GM21619 (cell line): ENCODE measurements around the gene TCF7L2.
A peak's percentile ranks its signal among the peaks of the same experiment; 100 is the strongest.

Experiments used
- ATAC-seq: cut with Tn5 transposase; IDR thresholded peaks from one replicate; pipeline ENCODE4 v1.9.1; 2021; ENCODE audit not compliant: unreplicated experiment

The TCF7L2 gene

DNA sequence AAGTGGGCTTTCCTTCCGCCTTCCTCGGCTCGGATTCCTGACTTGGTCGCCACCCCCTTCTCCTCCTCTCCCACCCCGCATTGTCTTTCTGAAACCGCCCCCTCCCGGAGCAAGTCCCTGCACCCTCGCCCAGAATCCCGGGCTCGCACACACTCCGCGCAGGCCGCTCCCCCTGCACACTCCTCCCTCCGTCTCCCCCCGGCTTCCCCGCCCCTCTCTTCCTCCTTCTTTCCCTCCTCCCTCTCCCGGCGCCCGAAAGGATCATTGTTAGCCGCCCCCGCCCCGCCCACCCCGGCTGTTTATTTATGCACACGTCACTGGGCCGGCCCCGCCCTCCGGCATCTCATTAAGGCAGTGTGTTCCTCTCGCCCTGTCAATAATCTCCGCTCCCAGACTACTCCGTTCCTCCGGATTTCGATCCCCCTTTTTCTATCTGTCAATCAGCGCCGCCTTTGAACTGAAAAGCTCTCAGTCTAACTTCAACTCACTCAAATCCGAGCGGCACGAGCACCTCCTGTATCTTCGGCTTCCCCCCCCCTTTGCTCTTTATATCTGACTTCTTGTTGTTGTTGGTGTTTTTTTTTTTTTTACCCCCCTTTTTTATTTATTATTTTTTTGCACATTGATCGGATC lies at the start of gene TCF7L2:
TSS of gene TCF7L2 (plus strand) at position 373 of the 633 bp plus-strand sequence. CDS start 510 bp downstream, outside the sequence.
- peak; percentile 42 for ATAC-seq

DNA sequence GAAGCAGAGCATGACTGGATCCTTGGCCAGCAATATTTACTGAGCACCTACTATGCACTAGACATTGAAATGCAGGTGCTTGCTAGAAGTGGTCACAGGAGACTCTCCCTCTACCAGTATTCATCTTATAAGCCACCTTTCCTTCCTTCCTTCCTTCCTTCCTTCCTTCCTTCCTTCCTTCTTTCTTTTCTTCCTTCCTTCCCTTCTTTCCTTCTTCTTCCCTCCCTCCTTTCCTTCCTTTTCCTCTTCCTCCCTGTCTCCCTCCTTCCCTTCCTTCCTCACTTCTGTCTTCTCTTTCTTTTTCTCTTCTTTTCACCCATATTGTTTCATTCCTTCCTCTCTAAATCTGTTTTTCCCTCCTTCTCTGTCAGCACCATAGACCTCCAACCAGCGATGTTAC lies 47.3 kb upstream of the TCF7L2 start:
- ATAC-seq = no peak

DNA sequence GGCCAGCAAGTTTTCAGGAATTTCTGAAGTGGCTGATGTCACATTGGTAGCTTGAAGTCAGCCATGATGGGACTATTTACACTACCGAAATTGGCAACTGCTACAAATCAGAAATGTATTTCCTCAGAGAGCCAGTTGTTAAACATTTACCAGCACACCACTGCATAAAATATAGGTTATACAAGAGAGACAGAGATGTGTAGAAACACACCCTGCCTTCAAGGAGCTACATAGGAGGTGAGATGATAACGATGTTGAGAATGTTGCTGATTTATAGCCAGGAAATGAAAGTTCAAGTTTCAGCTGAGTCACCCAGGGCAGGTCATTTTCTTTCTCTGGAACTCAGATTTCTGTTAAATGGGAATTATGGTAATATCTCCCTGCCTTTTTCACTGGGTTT lies 46.0 kb upstream of the TCF7L2 start:
- ATAC-seq = no peak

DNA sequence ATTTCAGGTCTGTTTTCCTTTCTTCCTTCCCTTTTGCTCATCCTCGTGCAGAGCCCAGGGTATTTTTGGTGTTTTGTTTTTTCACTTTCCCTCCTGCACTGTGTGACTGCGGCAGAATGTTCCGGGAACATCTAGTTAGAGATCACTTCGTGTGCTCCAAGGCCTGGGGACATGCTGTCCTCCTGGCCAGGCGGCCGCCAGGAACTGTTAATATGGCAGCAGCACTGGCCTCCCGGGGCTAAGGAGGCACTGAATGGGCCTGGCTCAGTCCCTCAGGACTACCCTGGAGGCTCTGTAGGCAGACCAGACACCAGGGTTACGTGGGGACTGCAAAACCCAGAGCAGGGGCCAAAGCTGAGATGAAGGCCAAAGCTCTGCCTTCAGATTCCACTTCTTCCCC lies 43.1 kb upstream of the TCF7L2 start:
- ATAC-seq = no peak

DNA sequence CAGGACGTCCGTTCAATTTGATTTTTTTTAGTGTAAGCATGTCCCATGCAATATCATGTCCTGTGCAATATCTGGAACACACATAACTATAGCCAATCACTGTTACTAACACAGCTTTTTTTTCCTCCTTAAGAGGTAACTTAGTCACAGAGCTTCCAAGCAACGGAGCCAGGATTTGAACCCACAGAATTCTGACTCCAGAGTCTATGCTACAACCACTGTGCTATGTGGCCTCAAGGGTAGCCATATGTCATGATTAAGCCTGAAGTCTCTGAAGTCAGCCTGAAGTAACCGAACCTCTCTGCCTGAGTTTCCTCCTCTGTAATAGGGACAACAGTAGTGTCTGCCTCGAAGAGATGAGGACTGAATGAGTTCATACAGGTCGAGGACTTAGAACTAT lies 42.2 kb upstream of the TCF7L2 start:
- no peak for ATAC-seq

DNA sequence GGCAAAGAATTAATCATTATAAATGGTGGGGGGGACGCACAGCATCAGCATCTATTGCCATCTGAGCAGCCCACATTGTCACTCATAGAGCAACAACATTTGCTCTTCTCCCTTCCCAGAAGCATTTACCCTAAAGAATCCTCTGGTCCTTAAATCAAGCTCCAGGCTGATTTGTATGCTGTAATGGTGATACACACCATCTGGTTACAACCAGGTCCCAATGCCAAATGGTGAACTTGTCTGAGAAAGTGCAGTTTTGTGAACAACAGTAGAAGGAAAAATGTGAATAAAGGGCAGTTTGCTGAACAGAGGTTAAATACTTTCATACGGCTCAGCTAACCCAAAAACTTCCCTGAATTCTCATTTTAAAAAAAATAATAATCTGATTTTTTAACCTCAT lies 38.8 kb upstream of the TCF7L2 start:
- ATAC-seq = no peak

DNA sequence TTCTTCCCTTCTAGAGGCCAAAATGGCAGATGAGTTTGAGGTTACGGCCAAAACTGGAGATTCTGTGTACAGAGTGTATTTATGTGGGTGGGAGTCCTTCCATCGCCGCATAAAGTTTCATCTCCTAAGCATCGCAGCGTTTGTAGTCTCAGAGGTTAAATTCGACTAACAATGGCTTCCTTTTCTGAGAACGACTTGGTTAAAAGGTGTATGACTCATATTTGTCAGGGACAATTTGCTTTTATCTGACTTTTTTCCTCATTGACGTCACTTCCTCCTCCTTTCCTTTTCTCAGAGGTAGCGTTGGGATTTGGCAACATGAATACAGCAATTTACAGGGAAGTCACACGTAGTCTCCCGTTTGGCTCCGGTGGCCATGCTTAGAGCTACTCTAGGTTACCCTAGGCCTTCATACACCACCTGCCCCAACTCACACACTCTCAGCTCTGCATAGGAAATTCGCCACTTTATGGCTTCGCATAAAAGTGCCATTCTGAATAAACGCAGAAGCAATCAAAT lies 37.6 kb upstream of the TCF7L2 start:
- no peak for ATAC-seq

DNA sequence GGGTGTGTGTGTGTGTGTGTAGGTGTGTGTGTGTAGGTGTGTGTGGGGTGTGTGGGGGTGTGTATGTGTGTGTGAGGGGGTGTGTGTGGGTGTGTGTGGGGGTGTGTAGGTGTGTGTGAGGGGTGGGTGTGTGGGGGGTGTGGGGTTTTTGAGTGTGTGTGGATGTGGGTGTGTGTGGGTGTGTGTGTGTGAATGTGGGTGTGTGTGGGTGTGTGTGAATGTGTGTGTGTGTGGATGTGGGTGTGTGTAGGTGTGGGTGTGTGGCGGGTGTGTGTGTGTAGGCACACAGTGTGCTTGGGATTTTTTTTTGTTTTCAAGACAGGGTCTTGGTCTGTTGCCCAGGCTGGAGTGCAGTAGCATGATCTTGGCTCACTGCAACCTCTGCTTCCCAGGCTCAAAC lies 36.8 kb upstream of the TCF7L2 start:
- ATAC-seq = no peak

DNA sequence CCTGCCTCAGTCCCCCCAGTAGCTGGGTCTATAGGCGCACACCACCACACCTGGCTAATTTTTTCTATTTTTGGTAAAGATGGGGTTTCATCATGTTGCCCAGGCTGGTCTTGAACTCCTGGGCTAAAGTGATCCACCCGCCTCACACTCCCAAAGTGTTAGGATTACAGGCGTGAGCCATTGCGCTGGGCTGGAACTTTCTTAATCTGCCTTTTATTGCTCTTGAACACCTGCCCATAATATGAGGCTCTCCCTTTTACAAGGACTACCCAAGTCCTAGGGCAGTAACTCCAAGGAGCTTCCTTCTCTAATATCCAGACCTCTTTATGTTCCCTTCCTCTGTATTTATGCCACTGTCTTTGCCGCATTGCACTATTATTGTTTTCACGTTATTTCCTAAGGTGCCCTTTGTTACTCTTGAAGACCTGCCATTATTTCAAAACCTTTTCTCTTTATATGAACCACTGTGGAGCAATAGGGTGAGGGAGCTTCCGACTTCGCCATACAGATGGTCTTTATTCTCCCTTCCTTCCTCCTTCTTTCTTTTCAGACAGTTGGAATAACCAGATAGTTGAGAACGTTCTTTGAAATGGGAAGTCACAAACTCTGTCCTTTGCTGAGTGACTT lies 36.3 kb upstream of the TCF7L2 start:
- ATAC-seq = no peak

DNA sequence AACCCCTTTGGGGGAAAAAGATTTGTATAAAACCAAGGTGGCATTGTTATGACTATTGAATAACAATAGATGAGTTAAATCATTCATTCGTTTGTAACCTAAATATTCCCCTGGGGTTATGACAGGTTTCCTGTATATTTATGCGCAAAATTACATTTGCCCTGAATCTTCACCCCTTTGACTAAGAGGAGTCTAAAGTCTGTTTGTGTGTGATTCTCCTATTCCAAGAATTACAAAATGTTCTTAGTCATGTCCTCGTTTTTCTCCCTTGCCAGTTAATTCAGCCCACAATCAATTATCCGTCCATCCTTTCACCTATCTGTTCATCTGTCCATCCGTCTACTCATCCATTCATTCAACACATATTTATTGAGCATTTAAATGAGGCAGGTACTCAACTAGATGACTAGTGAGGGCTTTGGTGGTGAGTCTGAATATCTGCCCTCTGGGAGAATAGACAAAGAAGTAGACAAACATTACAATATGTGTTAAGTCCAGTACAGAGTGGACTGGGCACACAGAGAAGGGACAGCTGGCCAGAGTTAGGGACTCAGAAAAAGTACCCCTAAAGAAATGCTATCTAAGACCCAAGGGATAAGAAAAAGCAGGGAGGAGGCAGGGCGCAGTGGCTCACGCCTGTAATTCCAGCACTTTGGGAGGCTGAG lies 35.6 kb upstream of the TCF7L2 start:
- ATAC-seq = no peak

DNA sequence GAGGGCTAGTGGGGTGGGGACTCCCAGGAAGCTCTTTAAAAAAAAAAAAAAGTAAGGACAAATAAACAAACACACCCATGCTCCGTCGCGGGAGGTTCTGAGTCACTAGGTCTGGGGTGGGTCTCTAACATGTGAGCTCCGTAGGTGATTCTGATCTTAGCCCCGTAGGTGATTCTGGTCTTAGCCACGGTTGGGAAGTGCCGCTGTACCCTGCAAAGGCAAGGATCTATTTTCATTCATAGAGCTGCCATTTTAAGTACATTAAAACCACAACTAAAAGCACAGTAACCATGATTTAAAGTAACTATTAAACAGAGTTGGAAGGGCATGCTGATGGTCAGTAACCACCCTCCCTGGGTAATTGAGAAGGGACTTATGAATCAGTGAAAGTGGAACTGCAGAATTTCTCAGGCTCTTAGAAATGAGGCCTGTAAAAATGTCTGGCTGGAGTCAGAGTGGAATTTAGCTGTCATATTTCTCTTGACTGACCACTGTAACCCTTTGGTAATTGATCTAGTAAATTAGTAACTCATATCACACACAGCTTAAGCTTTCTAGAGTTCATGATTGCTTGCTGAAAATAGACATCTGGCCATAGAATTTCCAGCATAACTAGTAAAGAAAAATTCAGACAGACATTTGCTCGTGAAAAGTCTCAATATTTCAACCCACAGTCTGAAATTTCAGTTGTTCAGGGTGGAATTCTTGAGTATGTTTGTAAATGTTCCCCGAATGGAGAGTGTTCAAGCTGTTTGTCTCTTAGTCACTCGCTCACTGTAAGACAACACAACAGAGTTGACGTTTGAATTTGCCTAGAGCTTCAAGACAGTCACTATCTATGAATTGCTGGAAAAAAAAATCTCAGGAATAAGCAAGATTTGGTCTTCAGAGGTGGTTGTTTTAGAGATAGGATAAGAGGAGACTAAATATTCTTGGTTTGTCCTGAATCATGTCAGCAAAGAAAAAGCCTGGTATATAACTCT lies 34.2 kb upstream of the TCF7L2 start:
- peak; percentile 80 for ATAC-seq

DNA sequence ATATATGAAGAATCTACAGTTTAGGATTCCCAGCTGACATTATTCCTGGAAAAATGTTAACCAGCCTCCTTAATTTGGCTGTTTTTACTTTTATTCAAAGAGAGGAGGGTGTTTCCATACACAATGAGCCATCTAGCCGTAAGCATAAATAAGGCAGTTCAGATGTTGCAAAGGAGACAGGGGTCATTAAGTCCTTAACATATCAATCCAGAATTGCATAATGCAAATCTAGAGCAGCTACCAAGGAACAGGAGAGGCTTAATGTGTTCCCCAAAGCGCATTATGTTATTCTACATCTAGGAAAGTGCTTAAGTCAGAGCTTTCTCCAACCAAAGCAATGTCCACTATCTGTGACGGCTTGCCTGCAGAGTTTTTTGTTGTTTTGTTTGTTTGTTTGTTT lies 32.4 kb upstream of the TCF7L2 start:
- no peak for ATAC-seq

DNA sequence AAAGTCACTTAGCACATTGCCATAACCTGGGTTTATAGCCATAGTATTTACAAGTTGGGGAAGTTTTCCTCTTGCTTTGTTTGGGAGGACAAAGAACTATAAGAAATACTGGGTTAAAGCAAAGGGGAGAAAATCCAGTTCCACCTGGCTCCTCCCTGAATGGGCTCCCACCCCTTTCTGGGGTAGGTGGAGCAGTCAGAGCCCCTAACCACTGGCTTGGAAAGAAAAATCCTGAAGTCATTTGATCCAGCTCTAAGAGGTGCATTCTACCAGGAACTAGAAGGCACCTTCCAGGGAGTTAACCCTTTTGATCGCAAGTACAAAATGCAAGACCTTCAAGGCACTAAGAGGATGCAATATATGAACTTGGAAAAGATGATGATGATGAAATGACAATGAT lies 31.3 kb upstream of the TCF7L2 start:
- no peak for ATAC-seq

DNA sequence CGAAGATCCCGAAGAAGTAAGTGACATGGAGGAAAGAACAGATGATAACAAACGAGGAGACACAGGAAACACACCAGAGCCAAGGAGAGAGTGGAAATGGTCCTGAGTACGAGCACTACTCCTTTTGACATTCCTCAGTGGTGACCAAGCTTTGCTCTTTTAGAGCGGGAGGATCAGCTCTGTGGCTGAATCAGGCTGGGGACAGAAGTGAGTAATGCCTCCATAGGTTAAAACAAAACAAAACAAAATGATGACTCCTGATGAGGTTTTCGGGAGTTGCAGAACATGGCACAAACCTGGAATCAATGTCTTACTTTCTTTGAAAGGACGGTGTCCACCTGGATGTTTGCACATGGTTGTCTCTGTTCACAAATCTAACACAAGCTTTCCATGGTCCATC lies 30.3 kb upstream of the TCF7L2 start:
- ATAC-seq = no peak

DNA sequence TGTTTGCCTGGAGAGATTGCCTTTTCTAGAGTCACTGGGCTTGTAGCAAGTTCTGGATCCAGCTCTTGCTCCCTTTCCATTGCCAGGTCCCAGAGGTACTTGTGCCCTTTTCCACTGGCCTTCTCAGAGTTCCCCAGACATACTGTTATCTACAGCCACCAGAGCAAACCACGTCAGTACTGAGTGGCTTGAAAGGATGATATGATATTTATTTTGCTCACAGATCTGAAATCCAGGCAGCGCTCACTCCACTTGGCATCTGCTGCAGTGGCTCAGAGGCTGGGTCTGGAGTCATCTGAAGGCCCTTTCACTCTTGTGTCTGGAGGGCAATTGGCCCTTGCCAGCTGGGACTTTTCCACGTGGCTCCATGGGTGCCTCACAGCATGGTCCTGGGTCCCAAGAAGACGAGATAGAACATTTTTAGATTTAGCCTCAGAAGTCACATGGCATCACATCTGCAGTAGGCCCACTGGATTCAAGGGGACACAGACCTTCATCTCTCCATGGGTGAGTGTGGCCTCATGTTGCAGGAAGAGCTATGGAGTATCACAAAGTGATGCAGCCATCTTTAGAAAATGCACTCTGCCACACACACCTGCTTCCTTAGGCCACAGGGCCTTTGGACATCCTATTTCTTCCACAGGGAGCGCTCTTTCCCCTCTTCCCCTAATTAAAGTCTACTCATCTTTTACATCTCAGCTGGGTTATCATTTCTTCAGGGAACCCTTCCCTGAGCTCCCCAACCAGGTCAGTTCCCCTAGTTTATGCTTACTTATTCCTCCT lies 22.9 kb upstream of the TCF7L2 start:
- ATAC-seq = no peak

DNA sequence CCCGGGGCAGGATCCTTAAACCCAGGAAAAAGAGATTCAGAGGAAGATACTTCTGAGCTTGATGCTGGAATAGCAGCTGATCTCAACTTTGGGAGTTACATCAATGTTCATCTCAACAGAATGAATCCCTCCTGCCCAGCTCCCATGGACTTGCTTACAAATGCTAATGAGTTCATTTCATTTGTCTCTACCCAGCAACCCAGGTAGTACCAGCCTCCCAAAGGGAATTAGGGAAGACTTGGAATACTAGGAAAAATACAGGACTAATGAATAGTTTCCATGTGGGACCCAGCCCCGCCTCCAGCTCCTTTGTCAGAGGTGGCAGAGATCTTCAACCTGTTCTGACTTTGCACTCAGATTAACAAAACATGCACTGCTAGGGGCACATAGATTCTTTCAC lies 22.1 kb upstream of the TCF7L2 start:
- ATAC-seq = no peak

DNA sequence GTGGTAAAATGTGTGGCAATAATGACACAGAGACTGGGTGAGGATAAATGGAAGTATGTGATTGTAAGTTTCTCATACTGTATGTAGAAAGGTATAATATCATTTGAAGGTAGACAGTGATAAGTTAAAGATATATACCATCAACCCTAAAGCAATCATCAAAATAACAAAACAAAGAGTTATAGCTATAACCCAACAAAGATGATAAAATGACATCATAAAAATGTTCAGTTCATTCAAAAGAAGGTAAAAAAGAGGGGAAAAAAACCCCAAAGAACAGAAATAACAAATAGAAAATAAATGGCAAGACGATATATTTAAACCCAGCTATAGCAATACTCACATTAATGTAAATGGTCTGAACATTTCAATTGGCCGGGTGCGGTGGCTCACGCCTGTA lies 17.4 kb upstream of the TCF7L2 start:
- ATAC-seq = no peak

DNA sequence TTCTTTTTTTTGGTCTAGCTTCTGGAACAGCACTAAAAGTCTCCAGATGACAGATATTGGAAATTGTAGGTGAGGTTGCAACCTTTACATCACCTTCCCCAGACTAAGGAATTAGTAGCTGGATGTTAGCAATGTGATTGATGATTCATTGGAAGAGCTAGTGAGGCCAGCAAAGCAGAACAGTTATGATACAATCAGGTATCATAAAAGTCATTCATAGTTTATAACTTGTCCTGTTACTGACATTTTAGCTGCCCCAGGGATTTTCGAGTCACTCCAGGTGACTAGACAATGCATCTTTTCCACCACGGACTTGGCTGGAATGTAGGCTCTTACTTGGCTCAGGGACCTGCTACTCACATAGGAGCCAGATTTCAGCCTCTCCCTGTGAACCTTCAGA lies 15.9 kb upstream of the TCF7L2 start:
- no peak for ATAC-seq

DNA sequence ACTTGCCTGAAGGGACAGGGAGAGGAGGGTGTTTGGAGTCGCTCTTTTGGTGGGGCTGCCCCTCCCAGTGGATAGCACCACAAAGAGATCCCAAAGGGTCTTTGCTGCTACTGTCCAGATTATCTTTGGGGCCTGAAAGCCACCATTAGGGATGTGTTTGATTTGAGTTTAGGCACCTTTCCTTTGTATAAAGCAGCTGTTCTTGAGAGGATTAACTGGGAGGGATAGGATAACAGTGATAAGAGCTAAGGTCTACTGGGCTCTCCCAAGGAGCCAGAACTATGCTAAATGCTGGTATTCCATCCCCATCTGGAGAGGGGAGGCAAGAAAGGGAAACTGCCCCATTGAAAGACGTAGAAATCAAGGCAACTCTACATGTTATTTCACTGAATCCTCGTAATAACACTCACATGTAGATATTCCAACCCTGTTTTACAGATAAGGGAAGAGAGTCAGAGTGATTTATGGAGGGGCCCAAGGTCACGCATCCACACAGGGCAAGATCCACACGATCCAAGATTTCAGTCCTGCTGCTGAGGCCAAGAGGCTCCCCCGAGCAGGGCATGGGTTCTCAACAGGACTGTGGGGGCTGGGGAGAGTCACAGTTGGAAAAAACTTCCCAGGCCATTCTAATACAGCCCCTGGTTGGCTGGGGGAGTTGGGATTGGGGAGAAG lies 11.1 kb upstream of the TCF7L2 start:
- no peak for ATAC-seq

DNA sequence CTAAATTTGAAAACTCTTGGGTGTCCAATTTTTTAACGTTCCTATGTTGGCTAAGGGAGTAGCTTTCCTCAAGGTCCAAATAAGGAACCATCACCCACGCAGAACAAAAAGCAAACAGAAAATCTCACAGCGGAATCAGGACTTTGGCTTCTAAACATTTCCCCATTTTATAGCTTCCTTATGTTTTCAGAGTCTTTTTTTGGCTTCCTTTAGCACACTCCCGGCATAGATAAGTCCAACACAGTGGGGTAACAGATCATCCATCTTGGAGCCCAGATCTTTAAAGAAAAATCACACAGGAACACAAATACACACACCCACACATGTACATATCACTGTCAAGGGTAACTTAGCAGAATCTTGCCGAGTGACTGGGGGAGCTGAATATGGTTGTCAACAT lies 4.2 kb upstream of the TCF7L2 start:
- no peak for ATAC-seq
